Measurements from ENCODE around the gene DSC2. TPM values are rescaled to one million over a fixed set of nuclear protein-coding genes. Genes with fewer than 3 reads are reported as not detected.

The DSC2 gene
- total RNA-seq, 1 donor from 2014 or later, result not detected

DNA sequence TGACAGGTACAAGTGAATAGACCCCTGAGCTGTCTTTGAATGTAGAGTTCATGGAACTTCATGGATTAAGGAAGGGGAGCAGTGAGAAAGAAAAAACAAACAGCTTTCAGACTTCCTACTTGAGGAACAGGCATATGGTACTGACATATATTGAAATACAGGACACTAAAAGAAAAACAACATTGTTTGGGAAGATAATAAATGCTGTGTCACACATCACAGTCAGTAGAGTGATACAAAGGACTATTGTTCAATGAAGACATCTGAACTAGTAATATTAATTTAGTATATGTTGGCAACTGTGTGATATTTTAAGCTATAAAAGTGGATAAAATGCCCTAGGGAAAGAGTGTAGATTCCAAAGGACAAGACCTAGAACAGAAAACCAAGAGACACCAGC lies 3.3 kb downstream of the DSC2 start:
- intact Hi-C loops (cut with micrococcal nuclease), result no loop called here

DNA sequence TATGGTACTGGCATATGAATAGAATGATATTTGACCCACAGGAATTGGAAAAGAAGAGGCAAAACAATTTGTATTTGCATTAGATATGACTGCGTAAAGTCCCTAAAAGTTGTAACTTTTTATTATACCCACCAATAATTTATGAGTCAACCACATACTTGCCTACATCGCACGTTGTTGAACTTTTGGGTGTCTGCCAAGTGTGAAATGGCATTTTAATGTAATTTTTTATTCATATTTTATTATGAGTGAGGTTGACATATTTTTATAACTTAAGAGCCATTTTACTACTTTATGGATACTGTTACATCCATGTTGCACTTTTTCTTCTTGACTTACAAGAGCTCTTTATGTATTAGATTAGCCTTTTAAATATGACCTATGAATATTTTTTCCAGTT lies 4.6 kb downstream of the DSC2 start:
- intact Hi-C loops (cut with micrococcal nuclease), result no loop called here

DNA sequence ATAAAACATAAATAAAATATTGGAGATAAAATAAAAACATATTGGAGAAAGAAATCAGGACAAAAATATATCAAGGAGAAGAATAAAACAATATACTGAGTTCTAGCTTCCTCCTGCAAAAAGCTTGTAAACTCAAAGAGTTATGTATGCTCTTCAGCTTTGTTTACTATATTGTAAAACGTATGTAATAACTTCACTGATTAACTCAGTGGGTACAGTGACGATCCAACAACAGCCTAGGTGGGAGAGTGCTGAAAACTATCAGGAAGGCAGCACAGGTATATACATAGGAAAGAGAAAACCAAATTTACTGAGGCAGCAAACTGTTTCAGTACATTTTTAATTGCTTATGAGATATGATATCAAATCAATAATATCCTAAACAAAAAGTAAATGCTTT lies 8.3 kb downstream of the DSC2 start:
- intact Hi-C loops (cut with micrococcal nuclease), result no loop called here

DNA sequence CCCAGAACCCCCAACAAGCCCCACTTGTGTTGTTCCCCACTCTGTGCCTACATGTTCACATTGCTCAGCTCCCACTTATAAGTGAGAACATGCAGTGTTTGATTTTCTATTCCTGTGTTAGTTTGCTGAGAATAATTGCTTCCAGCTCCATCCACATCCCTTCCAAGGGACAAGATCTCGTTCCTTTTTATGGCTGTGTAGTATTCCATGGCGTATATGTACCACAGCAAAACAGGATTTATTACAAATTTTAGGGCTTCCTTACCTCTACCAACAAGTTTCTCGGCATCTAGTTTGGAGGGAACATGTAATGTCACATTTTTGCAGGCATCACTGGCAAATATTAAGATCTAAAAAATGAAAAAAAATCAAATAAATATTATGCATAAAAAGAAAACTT lies 8.9 kb downstream of the DSC2 start:
- intact Hi-C loops (cut with micrococcal nuclease), result no loop called here

DNA sequence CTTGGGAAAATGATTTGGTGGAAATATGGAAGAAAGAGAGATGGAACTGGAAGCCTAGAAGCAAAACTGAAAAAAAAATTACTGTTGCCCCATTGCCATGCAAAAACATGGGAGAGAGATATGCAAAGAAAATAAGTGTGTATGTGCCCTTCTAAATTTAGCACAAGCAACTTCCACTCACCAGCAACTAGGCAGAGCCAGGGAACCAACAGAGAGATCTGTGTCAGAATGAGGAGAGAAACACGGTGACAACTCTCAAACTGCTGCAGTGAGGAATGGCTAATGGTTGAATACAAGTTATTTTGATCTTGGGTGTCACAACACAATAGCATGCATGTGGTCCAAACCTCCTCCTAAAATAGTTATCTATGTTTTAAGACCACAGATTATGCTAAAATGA lies 10.9 kb downstream of the DSC2 start:
- intact Hi-C loops (cut with micrococcal nuclease), result no loop called here

DNA sequence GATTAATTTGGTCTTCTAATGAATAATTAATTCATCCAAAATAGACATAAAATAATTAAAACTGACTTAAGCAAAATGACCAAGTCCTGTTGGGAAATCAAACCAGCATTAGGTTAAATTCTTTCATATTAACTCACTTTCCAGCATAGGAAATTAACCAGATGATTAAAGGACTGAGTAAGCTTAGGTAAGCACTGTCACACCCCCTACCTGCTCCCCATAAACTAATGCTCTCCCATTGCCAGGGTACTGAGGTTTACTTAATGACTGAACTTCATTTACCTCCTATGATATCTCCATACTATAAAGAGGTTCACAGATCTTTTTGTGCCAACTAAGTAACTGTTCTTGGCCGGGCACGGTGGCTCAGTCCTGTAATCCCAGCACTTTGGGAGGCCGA lies 13.7 kb downstream of the DSC2 start:
- intact Hi-C loops (cut with micrococcal nuclease), result no loop called here

DNA sequence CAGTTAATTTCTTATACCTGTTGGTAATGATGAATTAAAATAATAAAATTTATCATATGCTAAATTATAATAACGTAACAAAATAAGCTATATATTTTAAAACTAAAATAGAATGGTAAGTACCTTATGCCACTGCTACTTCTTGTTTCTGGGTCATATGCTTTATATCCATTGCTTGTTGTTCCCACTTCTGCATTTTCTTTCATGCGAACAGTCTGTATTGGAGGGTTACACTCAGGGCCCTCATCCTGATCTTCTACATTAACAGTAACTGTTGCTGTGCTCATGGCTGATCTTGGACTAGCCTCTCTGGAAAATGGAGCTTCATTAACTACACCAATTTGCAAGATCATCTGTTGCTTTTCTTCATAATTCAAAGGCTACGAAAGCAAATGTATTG lies 22.2 kb downstream of the DSC2 start:
- intact Hi-C loops (cut with micrococcal nuclease), result no loop called here

DNA sequence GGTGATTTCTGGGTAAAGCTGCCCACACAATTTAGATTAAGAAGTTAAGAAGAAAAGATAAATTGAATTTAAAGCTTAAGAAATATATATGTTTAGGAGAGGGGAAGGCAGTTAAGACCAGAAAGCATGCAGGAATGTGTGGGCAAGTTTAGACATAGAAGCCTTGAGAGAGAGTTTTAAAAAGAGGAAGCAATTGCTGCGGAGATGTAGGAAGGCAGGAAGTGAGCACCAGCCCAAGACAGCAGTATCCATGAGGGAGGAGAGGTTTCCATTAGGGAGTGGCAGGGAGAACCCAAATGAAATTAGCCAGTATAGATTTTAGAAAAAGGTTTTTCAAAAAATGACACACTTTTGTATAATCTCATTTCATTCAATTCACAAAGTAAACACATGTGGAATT lies 24.3 kb downstream of the DSC2 start:
- intact Hi-C loops (cut with micrococcal nuclease), result no loop called here

DNA sequence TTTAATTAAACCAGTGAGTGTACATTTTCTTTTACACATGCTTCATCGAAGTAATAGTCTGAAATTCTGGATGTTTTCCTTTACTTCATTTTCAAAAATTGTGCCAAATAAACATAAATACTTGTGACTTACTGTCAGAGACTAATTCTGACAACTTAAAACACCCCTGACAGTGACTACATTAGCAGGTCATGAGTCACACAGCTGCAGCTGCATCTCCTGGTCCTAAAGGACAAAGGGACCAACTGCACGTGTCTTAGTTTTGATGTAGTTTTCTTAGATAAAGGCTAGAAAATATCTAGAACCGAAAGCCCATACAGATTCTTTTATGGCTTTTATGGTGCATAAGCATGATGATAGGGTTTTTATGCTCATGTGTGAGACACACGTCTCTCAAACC lies 30.0 kb downstream of the DSC2 start:
- intact Hi-C loops (cut with micrococcal nuclease), result no loop called here

DNA sequence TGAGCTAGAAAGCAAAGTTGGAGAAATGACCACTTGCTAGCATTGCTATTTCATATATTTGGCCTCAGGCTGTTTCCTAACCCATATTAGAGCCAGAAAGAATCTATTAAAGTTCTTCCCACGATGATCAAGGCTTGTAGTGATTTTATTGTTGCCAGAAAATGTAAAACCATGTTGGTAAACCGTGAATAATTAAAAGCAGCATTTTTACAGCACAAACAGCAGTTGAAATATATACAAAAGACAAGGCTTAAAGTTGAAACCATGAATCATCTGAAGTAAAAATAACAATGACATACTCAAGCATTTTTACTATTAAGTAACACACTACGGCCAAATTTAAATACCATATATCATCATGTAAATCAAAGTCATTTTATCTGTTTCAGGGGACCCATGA lies 32.0 kb downstream of the DSC2 start:
- intact Hi-C loops (cut with micrococcal nuclease), result no loop called here

DNA sequence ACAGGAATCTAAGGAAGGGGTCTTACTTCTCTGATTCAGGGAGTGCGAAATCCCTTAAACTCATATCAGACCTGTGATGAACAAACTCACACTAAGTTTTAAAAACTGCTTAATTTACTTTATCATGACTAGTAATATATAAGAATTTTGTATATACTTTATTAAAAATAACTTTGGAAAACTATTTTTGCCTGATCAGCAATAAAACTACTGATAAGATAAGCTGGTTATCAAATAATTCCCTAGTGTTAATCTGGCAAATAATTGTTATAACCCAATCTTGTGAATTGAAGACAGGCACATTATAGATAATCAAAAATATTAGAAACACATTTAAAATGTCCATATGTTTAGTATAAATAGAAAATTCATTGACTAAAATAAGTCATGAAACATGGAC lies 36.0 kb downstream of the DSC2 start:
- intact Hi-C loops (cut with micrococcal nuclease), result no loop called here

DNA sequence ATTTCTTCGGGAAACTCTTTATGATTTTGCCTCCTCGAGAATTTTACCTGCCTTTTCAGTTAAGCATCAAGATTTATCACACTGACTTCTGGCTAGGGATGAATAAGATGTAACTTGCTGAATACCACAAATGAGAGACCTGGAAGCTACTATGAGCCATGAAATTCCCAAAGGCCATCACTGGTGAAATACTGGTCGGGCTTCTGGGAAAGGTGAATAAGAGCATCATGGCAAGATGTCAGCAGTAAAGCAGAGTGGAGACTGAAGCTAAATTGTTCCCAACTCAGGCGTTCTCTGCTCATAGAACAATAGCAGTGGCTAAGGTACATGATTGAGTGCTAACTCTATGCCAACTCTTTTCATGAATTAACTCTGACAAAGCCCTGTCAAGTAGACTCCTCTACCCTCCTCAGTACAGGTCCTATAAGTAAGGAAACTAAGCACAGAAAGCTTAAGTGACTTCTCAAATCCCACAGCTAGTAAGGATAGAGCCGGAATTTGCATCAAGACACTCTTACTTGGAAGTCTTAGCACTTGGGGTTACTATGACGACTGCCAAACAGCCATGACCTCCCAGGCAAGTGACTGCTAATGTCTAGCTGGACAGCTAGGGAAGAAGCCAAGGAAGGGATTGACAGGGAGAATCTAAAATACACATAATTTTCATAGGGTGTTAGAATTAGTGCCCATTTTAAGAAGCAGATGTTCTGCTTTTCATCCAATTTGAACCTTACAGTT lies 37.0 kb downstream of the DSC2 start:
- intact Hi-C loops (cut with micrococcal nuclease), result no loop called here

DNA sequence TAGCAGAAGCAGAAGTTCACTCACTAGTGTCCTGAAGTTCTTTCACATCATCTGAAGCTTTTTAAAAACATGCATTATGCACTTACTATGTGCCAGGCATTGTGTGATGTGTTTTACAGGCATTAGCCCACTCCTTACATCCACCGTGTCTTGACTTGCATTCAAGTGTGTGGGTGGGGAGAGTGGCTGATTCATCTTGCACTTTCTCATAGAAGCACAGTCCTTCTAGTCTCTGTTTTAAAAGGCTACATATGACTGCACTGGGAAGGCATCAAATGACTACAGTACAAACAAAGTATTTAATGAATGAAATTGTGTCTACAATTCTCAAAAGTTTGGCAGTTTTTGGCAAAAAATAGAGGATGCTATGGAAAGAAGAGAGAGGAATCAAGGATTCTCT lies 38.1 kb downstream of the DSC2 start:
- intact Hi-C loops (cut with micrococcal nuclease), result no loop called here

DNA sequence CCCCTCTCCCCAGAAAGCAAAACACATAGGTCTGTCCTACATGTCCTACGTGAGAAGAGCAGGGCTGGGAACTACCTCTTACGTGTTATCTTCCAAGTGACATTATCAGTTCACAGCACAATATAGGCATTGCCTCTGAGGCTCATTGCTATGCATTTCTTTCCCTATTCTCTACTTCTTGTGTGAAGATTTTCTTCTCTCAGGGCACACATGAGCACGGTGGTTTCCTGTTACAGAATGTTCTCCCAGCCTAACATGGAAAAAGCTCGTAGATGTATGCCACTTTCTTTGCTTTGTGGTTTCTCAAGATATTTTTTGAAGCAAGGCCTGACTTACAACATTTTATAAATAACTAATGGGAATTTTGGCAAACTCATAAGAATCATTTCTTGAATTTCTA lies 40.3 kb downstream of the DSC2 start:
- intact Hi-C loops (cut with micrococcal nuclease), result no loop called here

DNA sequence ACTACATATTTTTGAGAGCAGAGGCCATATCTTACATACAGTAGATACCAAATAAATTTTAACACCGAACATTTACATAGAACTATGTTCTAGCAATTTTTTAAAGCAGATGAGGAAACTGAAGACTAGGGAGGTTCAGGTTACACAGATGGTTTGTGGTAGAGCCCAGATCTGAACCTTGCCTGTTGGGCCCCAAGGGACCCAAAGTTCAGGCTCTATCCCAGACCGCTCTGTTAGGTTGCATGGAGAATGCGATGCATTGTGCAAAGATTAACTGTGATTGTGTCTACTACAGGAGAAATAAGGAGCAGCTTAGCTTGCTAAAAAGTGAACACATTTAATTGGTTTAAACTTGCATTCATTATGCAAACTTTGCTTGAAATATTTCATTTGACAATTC lies 43.3 kb downstream of the DSC2 start:
- intact Hi-C loops (cut with micrococcal nuclease), result no loop called here

DNA sequence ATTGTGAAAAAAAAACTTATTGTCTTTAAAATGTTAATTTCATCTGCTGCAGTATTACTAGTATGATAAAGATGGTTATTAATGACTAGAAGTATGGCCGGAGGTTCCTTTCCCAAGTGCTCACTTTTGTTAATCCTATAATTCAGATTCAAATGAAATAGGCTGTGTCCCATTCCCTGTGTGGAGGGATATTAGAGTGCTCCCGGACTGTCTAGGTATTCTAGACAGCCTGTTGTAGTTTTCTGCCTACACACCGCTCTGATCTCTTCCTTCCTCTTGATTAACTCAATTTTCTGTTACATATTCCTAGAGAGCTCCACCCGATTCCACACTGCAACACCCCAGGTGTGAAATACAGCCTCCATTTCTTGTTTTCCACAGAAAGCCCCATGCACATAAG lies 44.3 kb downstream of the DSC2 start:
- intact Hi-C loops (cut with micrococcal nuclease), result no loop called here

DNA sequence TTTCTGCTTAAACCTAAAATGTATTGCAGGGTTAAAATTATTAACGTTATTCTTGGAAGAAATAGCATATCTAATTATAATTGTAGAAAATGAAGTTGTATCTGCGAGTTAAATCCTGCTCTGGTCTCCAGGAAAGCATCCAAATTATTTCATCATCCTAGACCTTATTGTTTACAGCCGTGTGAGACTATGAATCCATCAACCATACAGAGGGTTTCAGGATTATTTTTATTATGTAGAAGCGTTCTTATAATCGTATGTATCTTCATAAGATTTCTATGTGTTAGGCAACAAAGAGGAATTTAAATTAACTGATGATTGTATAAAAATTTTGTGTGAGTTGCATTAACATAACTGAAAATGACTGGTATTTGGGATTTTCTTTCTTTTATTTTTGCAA lies 45.2 kb downstream of the DSC2 start:
- intact Hi-C loops (cut with micrococcal nuclease), result no loop called here

DNA sequence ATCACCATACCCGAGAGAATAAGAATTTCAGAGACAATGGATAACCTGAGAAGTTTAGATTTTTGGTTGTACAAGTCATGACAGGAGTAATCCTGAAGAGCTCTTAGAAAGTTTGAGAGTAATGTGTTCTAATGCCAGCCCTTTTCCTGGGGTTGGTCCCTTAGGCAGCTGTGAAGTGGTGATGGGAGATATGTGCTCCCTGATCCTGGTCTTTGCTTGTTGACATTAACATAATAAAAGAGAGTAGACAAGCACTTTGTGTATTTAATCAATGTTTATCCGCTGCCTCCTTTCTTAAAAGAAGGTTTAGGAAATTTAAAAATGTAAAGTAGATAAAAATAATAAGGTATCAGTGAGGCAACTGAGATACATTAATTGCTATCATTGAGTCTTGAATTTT lies 45.9 kb downstream of the DSC2 start:
- intact Hi-C loops (cut with micrococcal nuclease), result no loop called here

DNA sequence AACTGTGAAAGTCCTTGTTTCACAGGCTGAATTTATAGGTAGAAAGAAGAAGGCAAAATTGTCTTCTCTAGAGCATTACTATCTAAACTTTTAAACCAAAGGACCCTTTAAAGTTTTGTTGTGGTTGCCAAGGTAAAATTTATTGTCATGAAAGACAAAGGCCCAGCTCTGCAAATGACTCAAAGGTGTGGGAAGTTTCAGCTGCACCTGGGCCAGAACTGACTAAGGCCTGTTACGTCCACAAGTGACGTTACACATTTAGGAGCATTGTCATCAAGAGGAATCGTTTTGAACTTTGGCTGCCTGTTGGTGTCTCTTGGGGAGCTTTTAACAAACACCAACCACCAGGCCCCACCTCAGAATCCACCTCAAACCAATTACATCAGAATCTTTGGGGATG lies 51.6 kb downstream of the DSC2 start:
- intact Hi-C loops (cut with micrococcal nuclease), result no loop called here

DNA sequence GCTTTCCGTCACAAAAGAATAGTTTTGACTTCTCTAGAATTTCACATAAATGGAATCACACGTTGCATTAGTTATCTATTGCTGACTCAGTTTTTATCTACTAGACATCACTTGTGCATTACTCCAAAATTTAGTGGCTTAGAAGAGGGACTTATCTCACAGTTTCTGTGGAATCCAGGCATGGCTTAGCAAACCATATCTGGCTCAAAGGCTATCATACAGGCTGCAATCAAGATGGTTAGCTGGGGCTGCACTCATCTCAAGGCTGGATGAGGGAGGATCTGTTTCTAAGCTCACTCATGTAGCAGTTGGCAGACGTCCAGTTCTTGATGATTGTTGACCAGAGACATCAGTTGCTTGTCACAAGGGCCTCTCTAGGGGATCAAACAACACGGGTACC lies 53.0 kb downstream of the DSC2 start:
- intact Hi-C loops (cut with micrococcal nuclease), result no loop called here

DNA sequence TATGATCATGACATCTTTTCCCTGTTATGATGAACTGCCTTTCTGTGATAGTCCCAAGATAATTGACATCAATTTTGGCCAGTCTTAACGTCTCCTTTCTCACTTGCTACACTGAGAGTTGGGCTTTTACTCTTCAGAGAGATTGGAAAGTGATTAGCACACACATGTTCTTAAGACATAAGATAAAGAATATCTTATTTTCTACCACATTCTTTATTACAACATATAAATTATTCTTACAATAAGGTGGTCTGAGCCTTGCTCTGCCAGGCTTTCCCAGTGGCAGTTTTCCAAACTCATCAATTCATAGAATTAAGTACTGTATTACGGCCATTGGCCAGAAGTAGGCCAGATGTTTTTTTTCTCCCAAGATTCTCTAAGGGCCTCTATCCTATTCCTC lies 54.0 kb downstream of the DSC2 start:
- intact Hi-C loops (cut with micrococcal nuclease), result no loop called here

DNA sequence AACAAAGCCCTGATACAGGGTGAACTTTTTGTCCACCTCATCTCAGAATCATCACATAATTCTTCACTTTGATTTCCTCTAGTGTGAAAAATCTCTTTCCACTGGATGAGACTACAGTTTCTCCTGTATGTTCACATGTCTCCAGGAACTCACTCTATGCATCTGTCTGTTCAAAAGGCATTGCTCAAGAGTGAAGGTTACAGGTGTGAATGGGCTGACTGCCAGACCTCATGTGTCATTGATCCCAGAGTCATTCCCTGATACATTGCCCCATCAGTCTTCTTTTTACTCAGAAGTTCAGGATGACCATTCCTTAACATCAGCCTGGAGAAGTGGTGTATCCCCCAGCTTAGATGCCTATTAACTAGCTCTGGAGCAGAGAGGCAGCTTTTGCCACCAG lies 55.3 kb downstream of the DSC2 start:
- intact Hi-C loops (cut with micrococcal nuclease), result no loop called here

DNA sequence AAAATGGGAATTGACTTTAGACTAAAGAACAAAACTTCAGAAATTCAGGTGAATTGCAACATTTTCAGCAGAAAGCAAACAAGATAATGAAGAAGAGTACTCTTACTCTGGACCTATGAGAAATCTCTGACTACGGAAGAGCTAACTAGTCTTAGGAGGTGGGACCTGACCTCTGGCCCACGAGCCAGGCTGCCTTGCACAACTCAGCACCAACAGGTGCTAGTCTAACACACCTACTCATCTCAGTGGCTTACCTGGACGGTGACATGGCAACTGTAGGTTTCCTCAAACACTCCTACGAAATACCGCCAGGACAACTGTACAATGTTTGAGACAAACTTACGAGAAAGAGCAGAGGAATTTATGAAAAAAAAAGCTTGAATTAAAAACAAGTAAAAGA lies 56.6 kb downstream of the DSC2 start:
- intact Hi-C loops (cut with micrococcal nuclease), result no loop called here

DNA sequence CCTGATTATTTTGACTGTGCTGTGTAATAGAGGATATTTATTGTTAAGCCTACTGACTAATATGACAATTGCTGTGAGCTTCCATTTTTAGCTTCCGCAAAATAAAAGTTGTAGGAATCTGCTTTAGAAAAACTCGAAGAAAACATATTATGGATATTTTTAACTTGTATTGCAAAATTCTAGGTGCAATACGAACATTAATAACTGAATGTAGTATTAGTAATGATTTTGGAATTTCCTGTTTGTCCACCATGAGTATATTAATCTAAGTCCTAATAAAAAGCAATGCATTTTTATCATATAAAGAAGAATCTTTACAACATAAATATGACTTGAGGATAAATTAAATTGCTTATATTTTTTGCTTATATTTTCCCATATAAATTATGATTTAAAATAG lies 57.3 kb downstream of the DSC2 start:
- intact Hi-C loops (cut with micrococcal nuclease), result no loop called here
